Motor neuron (in vitro differentiated cells): ENCODE data around the gene MAPK8IP3. TPM values are rescaled to one million over a fixed set of nuclear protein-coding genes. Genes with fewer than 3 reads are reported as not detected.

Experiments used
- ATAC-seq, 8 experiments: fragments of 200-7000 bp; cut with Tn5 transposase; replicated peaks in 6 of 8; 2 replicates each; pipeline ENCODE4 v1.8.0; 2021; ENCODE audit warnings: mild to moderate bottlenecking in 8 of 8, moderate library complexity in 8 of 8
- H3K27ac ChIP-seq, 2 donors: fragments of 250-450 bp; sonication (Bioruptor Pico); 2 replicates each; pipeline ENCODE4 v1.9.0; 2021; ENCODE audit warnings: antibody characterized with exemption in 2 of 2, mild to moderate bottlenecking in 2 of 2, moderate library complexity in 1 of 2
- H3K4me1 ChIP-seq, 2 donors: fragments of 250-450 bp; sonication (Bioruptor Pico); replicated peaks in 1 of 2; 2 replicates each; pipeline ENCODE4 v1.6.1; 2021; ENCODE audit warnings: antibody characterized with exemption in 2 of 2, mild to moderate bottlenecking in 2 of 2, moderate library complexity in 1 of 2
- H3K4me3 ChIP-seq, 5 donors: fragments of 250-450 bp; sonication (Bioruptor Pico); 2 replicates each; pipeline ENCODE4 v1.9.0; 2021; ENCODE audit warnings: antibody characterized with exemption in 5 of 5, mild to moderate bottlenecking in 5 of 5, moderate library complexity in 4 of 5
- WGBS, 10 experiments: fragments of 450-650 bp; shearing (Covaris generic); methylation state at CpG; one replicate each; pipeline ENCODE4 v1.0.0; 2022; 5-methylcytosine and 5-hydroxymethylcytosine counted together
- in situ Hi-C, 9 experiments: fragments of 400-800 bp; cut with MboI; loops; one replicate each; pipeline ENCODE4 v1.15.0; 2021; ENCODE audit warnings: low sequenced_read_pairs in 9 of 9, low pct_unique_long_range_greater_than_20kb in 2 of 9; ENCODE audit not compliant: unreplicated experiment in 9 of 9
- total RNA-seq, 8 experiments: library from RNA; unstranded; fragments of 300-600 nt; gene quantifications; 2 replicates each; pipeline versions ENCODE4 v1.2.3 to v1.2.4, GENCODE V29; 2022

The MAPK8IP3 gene
- total RNA-seq, 8 experiments from 2014 or later: 22.1 to 99.5 (median 55.4) TPM

DNA sequence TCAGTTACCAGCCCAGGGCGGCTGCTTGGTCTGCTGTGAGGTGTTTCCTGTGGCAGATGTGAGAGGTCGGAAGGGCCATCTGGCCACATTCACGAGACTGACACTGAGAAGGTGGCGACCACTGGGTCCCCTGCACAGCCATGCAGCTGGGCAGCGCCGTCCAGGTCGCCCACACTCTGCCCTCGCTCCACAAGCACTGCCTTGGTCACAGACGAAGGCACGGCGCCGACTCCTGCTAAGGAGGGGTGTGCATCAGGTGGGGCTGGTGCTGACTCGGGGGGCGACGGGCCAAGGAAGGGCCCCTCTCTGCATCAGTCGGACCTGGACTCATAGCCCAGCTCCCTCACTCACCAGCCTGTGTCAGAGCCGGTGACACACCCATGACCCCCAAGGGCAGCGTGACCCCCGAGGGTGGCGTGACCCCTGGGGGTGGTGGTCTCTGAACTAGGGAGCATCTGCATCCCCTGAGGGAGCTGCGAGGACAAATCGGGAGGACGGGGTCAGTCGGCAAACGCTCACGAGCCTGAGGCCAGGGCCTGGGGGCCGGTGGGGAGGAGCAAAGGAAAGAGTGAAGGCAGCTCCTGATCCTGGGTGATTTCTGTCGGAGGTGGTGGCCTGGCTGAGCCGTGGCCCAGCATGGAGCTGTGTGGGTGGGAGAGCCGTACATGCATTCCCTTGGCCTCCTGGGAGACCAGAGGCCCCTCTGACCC, 34.9 kb downstream of the MAPK8IP3 start:
- Histone ChIP-seq H3K4me1 (no peaks in the 10 kb centered on the region), H3K27ac (no peak overlapping the region), H3K4me3 (no peak overlapping the region)
- WGBS, 10 experiments: 81 to 100% (median 95%) methylated on average over 1 to 5 of the region's 30 CpGs; no CpG with 5 or more reads in 6 of the 10 experiments
- in situ Hi-C loops: no loop called here
- peak in 1 of 8 experiments; percentile 10 for ATAC-seq

DNA sequence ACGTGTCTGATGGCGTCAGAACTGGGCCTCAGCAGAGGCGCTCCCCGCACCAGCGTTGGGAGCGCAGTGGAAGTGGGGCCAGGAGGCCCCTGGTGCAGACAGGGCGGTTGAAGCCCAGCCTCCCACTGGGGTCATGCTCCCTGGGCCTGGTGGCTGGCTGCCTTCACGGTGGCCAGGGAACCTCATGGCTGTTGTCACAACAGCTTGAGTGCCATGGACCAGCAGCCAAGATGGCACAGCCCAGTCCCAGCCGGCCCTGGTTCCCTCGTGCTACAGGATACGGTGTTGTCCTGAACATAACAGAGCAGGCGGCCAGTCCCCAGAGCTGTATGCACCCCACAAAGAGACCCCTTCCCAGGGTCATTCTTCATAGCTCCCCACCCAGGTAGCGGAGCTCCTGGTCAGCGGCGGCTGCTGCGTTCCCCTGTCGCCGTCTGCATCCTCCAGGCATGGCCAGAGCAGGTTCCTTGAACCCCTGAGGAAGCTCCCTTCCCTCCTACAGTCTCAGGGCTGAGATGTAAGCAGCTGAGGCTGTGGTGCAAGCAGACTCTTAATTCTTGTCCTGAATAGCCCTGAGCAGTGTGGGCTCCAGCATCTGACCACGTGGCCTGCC, 35.7 kb downstream of the MAPK8IP3 start:
- ATAC-seq: peak in 1 of 8 experiments; percentile 12
- Histone ChIP-seq H3K27ac (no peak overlapping the region), H3K4me3 (no peak overlapping the region), H3K4me1 (no peaks in the 10 kb centered on the region)
- 88 to 100% (median 100%) methylated on average over 2 to 9 of the region's 19 CpGs; no CpG with 5 or more reads in 7 of the 10 experiments for WGBS, 10 experiments
- in situ Hi-C loops: no loop called here

DNA sequence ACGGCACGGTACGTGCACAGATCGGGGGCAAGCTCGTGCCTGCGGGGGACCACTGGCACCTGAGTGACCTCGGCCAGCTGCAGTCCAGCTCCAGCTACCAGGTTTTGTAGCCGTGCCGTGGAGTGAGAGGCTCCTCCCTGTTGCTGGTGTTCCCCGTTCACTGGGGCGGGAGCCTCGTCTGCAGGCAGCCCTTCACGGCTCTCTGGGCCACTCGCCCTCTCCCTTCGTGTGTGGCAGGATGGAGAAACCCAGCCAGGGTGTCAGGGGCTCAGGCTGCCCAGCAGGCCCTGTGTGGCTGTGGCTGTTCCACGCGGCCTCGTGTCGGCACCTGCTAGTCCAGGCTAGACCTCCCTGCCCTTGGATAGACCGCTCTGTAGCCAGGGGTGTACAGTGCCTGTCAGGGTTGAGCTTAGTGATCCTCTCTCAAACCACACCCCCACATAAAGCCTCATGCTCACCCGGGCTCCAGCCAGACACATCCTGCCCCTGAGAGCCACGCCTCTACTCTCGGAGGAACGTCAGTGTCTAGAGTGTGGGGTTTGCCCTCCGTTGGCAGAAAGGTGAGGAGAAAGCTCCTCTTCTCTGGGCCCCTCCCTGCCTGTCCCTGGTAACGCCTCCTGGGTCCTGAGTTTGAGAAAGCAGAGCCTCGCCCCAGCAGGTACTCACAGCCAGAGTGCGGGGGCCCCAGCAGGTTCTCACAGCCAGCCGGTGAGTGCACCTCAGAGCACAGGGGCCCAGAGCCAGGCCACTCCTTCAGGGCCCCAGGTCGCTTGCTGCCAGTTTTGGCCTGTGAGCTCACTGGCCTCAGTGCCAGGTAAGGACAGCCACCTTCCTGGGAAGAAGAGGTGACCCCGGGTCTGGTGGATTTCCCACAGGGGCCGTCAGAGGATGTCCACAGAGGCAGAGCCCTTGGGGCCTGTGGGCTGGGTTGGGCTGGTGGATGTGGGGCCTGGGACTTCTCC, 37.7 kb downstream of the MAPK8IP3 start:
- in situ Hi-C loops: no loop called here
- no peak for ATAC-seq

GRCh38 chr16:1744338-1744840, 38.4 kb downstream of the MAPK8IP3 start:
- 88 to 100% (median 98%) methylated on average over 1 to 17 of the region's 24 CpGs; no CpG with 5 or more reads in 1 of the 10 experiments for WGBS, 10 experiments
- no peak for ATAC-seq
- Histone ChIP-seq H3K4me1 (no peaks in the 10 kb centered on the region), H3K27ac (no peak overlapping the region), H3K4me3 (no peak overlapping the region)
- in situ Hi-C loops: no loop called here

More for the DNA sequence above, 37.7 kb downstream of the MAPK8IP3 start:
- Histone ChIP-seq H3K4me3 (no peak overlapping the region), H3K27ac (no peak overlapping the region), H3K4me1 (no peaks in the 10 kb centered on the region)
- WGBS, 10 experiments: 78 to 100% (median 93%) methylated on average over 2 to 4 of the region's 32 CpGs; no CpG with 5 or more reads in 6 of the 10 experiments

GRCh38 chr16:1745181-1745899, 39.3 kb downstream of the MAPK8IP3 start:
- ATAC-seq: peak in 3 of 8 experiments; percentile 34 to 79 (median 75)
- in situ Hi-C loops: no loop called here
- Histone ChIP-seq H3K27ac (no peak overlapping the region), H3K4me3 (no peak overlapping the region), H3K4me1 (no peaks in the 10 kb centered on the region)
- WGBS, 10 experiments: 80 to 100% (median 85%) methylated on average over 1 to 8 of the region's 25 CpGs; no CpG with 5 or more reads in 4 of the 10 experiments

GRCh38 chr16:1745900-1746692, 40.1 kb downstream of the MAPK8IP3 start:
- 0 to 100% (median 80%) methylated on average over 1 to 13 of the region's 29 CpGs; no CpG with 5 or more reads in 4 of the 10 experiments for WGBS, 10 experiments
- H3K4me3 ChIP-seq: no peak overlapping the region
- no peaks in the 10 kb centered on the region for H3K4me1 ChIP-seq
- ATAC-seq: peak in 3 of 8 experiments; percentile 62 to 77 (median 69)
- H3K27ac ChIP-seq: no peak overlapping the region
- in situ Hi-C loops: no loop called here

- ATAC-seq: peak in 5 of 8 experiments; percentile 2 to 62 (median 12)
- Histone ChIP-seq H3K4me1 (no peaks in the 10 kb centered on the region), H3K4me3 (no peak overlapping the region), H3K27ac (no peak overlapping the region)
- in situ Hi-C loops: no loop called here
- WGBS, 10 experiments: 6 to 90% methylated on average over 3 to 4 of the region's 31 CpGs; no CpG with 5 or more reads in 8 of the 10 experiments
These were observed 40.7 kb downstream of the MAPK8IP3 start for GRCh38 chr16:1746693-1747195.

GRCh38 chr16:1747934-1748333, 41.9 kb downstream of the MAPK8IP3 start:
- no peak for ATAC-seq
- H3K4me3 ChIP-seq: no peak overlapping the region
- WGBS, 10 experiments: 17 to 100% (median 100%) methylated on average over 1 to 2 of the region's 11 CpGs; no CpG with 5 or more reads in 7 of the 10 experiments
- in situ Hi-C loops: no loop called here
- H3K4me1 ChIP-seq: no peaks in the 10 kb centered on the region
- H3K27ac ChIP-seq: no peak overlapping the region

DNA sequence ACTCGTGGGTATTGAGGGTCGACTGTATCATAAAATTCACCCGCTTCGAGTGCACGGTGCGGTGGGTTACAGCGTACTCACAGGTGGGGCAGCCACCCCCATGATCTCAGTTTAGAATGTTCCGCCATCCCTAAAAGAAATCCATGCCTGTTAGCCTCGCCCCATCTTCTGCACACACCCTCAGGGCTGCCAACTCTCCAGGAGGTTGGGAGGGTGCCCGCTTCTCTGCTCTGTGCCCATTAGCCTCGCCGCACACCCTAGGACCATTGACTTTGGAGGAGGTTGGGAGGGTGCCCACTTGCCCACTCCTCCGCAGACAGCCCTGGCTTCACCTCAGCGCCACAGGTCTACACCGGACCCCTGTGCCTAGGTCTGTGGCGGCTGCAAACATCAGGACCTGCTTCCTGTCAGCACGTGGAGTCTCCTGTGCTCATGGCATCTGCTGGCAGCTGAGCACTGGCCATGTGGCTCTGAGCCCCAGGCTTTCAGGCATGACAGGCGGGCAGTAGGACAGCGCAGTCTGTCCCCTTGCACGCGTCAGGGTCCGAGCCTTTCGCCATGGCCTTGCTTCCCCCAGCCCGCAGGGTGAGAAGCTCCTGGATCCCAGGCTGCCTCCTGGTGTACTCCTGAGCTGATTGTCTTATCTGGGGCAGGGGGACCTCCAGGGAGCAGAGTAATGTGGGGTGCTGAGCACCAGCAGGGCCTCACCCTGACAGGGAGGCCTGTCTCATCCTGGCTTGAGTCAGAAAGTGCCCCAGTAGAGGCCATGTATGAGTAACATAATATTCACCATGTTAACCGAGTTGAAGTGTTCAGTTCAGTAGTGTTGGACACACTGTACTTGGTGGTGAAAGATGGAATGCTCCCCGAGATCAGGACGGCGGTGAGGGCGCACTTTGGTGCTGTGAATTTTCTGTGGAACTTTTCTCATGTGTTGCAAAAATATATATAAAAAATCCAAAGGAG, 43.4 kb downstream of the MAPK8IP3 start:
- in situ Hi-C loops: no loop called here
- peak in 1 of 8 experiments; percentile 12 for ATAC-seq
- Histone ChIP-seq H3K4me1 (no peaks in the 10 kb centered on the region), H3K27ac (no peak overlapping the region), H3K4me3 (no peak overlapping the region)
- 81 to 100% (median 97%) methylated on average over 1 to 17 of the region's 29 CpGs for WGBS, 10 experiments

- H3K27ac ChIP-seq: no peak overlapping the region
These were observed 46.0 kb downstream of the MAPK8IP3 start for GRCh38 chr16:1751946-1752345.

More at GRCh38 chr16:1751946-1752345, 46.0 kb downstream of the MAPK8IP3 start:
- ATAC-seq: peak in 4 of 8 experiments; percentile 8 to 24 (median 10)
- in situ Hi-C loops: no loop called here
- WGBS, 10 experiments: 80 to 100% (median 89%) methylated on average over 1 to 8 of the region's 16 CpGs; no CpG with 5 or more reads in 4 of the 10 experiments
- H3K4me1 ChIP-seq: no peaks in the 10 kb centered on the region
- no peak overlapping the region for H3K4me3 ChIP-seq
